Stimulated activated CD4-positive, alpha-beta T cell treated with anti-CD3 and anti-CD28 coated beads, TNF-alpha, amount 100 ng/mL, for 1 hour (primary cell): Measurements from ENCODE around the gene PMEPA1.
A peak's percentile ranks its signal among the peaks of the same experiment; 100 is the strongest.

ENCODE experiments used
- DNase-seq, 3 donors: peaks; one replicate each; pipeline ENCODE4 v3.0.0-alpha.2; 2020; ENCODE audit warnings: low read depth in 3 of 3, low spot score in 1 of 3

The PMEPA1 gene

GRCh38 chr20:57737349-57737748 is 27.5 kb upstream of the PMEPA1 start:
- DNase-seq, result no peak

- no peak for DNase-seq
These were observed 27.0 kb upstream of the PMEPA1 start for GRCh38 chr20:57736738-57737347.

GRCh38 chr20:57735831-57736737 is 26.3 kb upstream of the PMEPA1 start:
- DNase-seq, result no peak

GRCh38 chr20:57734754-57735153 is 24.9 kb upstream of the PMEPA1 start:
- DNase-seq, result no peak

GRCh38 chr20:57732226-57732625 is 22.4 kb upstream of the PMEPA1 start:
- no peak for DNase-seq

- no peak for DNase-seq
These were observed 18.9 kb upstream of the PMEPA1 start for GRCh38 chr20:57728762-57729161.

- no peak for DNase-seq
These were observed 18.0 kb upstream of the PMEPA1 start for GRCh38 chr20:57727863-57728262.

GRCh38 chr20:57725636-57726035 is 15.8 kb upstream of the PMEPA1 start:
- no peak for DNase-seq

- DNase-seq, result no peak
These were observed 15.0 kb upstream of the PMEPA1 start for GRCh38 chr20:57724610-57725405.

GRCh38 chr20:57723816-57724215 is 14.0 kb upstream of the PMEPA1 start:
- DNase-seq, result no peak

- no peak for DNase-seq
These were observed 10.1 kb upstream of the PMEPA1 start for GRCh38 chr20:57719951-57720350.

GRCh38 chr20:57718490-57719009 is 8.7 kb upstream of the PMEPA1 start:
- DNase-seq, result peak; percentile 80 to 81 (median 80)

- DNase-seq, result no peak
These were observed 8.0 kb upstream of the PMEPA1 start for GRCh38 chr20:57717797-57718196.

GRCh38 chr20:57716901-57717300 is 7.1 kb upstream of the PMEPA1 start:
- no peak for DNase-seq

- DNase-seq, result no peak
These were observed 6.4 kb upstream of the PMEPA1 start for GRCh38 chr20:57716202-57716601.

GRCh38 chr20:57715268-57715904 is 5.6 kb upstream of the PMEPA1 start:
- DNase-seq, result no peak

GRCh38 chr20:57714409-57715267 is 4.8 kb upstream of the PMEPA1 start:
- DNase-seq, result no peak

GRCh38 chr20:57713951-57714350 is 4.1 kb upstream of the PMEPA1 start:
- DNase-seq, result no peak

- DNase-seq, result no peak
These were observed 3.7 kb upstream of the PMEPA1 start for GRCh38 chr20:57713505-57713903.

- no peak for DNase-seq
These were observed 3.2 kb upstream of the PMEPA1 start for GRCh38 chr20:57712851-57713504.
